ENCODE data around the gene BLCAP. TPM values are rescaled to one million over a fixed set of nuclear protein-coding genes. Genes with fewer than 3 reads are reported as not detected.

BLCAP gene
- total RNA-seq, 1 donor from 2014 or later, result 44.2 TPM

DNA sequence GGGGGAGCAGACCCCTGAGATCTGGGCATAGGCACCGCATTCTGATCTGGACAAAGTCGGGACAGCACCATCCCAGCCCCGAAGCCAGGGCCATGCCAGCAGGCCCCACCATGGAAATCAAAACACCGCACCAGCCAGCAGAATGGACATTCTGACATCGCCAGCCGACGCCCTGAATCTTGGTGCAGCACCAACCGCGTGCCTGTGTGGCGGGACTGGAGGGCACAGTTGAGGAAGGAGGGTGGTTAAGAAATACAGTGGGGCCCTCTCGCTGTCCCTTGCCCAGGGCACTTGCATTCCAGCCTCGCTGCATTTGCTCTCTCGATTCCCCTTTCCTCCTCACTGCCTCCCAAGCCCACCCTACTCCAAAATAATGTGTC, 4.7 kb downstream of the BLCAP start:
- Mint-ChIP-seq H3K4me1 (peaks cover 68% of the 10 kb centered on the region), H3K36me3 (ENCODE audit: low read depth) (peaks cover 24% of the 10 kb centered on the region), H3K9me3 (no peaks in the 10 kb centered on the region), H3K4me3 (peak overlapping the region; percentile 94), H3K27me3 (ENCODE audit: low read depth) (peaks cover 16% of the 10 kb centered on the region), H3K27ac (ENCODE audit: unreplicated experiment) (no peak overlapping the region)
- no peak for DNase-seq (ENCODE audit: low read depth, low spot score)
- TF ChIP-seq, protein P1, sequence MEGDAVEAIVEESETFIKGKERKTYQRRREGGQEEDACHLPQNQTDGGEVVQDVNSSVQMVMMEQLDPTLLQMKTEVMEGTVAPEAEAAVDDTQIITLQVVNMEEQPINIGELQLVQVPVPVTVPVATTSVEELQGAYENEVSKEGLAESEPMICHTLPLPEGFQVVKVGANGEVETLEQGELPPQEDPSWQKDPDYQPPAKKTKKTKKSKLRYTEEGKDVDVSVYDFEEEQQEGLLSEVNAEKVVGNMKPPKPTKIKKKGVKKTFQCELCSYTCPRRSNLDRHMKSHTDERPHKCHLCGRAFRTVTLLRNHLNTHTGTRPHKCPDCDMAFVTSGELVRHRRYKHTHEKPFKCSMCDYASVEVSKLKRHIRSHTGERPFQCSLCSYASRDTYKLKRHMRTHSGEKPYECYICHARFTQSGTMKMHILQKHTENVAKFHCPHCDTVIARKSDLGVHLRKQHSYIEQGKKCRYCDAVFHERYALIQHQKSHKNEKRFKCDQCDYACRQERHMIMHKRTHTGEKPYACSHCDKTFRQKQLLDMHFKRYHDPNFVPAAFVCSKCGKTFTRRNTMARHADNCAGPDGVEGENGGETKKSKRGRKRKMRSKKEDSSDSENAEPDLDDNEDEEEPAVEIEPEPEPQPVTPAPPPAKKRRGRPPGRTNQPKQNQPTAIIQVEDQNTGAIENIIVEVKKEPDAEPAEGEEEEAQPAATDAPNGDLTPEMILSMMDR (conservative IDR thresholded peaks at IDR 0.05), result no peak

DNA sequence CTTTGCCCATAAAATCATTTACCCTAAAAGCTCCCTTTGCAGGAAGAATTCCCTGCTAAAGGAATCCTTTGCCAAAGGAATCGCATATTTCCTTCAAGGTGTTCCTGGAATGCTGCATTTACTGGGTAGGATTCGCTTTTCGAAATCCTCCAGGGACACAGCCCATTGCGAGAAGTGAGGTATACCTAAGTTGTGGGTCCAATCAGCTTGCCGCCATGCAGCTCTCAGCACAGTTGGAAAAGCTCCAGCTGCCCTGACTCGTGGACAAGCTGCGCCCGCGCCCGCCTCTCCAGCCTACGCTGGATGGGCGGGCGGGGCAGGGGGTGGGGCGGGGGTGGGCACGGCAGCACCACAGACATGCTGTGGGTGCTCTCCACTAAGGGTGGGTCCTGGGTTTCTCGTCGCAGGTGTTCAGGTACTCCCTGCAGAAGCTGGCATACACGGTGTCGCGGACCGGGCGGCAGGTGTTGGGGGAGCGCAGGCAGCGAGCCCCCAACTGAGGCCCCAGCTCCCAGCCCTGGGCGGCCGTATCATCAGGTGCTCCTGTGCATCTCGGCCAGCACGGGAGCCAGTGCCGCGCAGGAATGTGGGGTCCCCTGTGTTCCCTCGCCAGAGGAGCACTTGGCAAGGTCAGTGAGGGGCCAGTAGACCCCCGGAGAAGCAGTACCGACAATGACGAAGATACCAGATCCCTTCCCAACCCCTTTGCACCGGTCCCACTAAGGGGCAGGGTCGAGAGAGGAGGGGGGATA, 5.2 kb downstream of the BLCAP start:
- H3K4me3 Mint-ChIP-seq, result peak overlapping the region; percentile 94
- TF ChIP-seq, protein P1 (conservative IDR thresholded peaks at IDR 0.05), result no peak
- peaks cover 70% of the 10 kb centered on the region for H3K4me1 Mint-ChIP-seq
- no peaks in the 10 kb centered on the region for H3K9me3 Mint-ChIP-seq
- DNase-seq (ENCODE audit: low read depth, low spot score), result no peak
- peaks cover 28% of the 10 kb centered on the region for H3K36me3 Mint-ChIP-seq (ENCODE audit: low read depth)
- H3K27me3 Mint-ChIP-seq (ENCODE audit: low read depth), result peaks cover 16% of the 10 kb centered on the region
- no peak overlapping the region for H3K27ac Mint-ChIP-seq (ENCODE audit: unreplicated experiment)

DNA sequence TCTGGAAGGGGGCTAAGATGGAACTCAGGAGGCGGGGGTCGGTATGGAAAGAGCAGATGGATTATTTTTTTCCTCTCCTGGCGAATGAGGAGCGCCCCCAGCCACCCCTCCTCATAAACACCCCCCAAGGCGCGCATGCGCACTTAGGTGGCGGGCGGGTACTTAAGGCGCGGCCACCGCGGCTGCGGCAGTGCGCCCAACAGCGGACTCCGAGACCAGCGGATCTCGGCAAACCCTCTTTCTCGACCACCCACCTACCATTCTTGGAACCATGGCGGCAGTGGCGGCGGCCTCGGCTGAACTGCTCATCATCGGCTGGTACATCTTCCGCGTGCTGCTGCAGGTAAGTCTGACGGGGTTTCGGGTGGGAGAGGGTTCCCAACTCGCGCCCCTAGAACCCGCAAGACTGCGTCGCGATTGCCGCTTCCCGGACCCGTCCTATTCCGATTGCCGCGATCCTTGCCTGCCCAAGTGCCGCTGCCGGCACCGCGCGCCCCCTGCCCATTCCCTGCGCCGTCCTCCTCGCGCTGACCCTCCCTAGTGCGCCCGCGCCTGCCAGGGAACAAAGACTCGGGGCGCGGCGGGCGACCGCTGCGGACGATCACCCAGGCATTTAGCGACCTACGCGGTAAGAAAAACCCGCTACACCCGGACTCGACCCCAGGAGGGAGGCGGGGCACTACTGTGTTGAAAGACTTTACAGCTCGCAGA, 6.5 kb downstream of the BLCAP start, which contains the start of gene NNAT:
NNAT (plus strand) TSS at position 190 of the 711 bp plus-strand sequence; CDS start at position 272, 82 bp downstream.
- Mint-ChIP-seq H3K36me3 (ENCODE audit: low read depth) (peaks cover 30% of the 10 kb centered on the region), H3K4me3 (peak within 1 kb of the TSS; percentile 92), H3K27me3 (ENCODE audit: low read depth) (peaks cover 16% of the 10 kb centered on the region), H3K27ac (ENCODE audit: unreplicated experiment) (peak within 1 kb of the TSS; percentile 68), H3K4me1 (peaks cover 72% of the 10 kb centered on the region), H3K9me3 (no peaks in the 10 kb centered on the region)
- DNase-seq (ENCODE audit: low read depth, low spot score), result peak; percentile 61
- TF ChIP-seq, protein P1 (conservative IDR thresholded peaks at IDR 0.05), result no peak

DNA sequence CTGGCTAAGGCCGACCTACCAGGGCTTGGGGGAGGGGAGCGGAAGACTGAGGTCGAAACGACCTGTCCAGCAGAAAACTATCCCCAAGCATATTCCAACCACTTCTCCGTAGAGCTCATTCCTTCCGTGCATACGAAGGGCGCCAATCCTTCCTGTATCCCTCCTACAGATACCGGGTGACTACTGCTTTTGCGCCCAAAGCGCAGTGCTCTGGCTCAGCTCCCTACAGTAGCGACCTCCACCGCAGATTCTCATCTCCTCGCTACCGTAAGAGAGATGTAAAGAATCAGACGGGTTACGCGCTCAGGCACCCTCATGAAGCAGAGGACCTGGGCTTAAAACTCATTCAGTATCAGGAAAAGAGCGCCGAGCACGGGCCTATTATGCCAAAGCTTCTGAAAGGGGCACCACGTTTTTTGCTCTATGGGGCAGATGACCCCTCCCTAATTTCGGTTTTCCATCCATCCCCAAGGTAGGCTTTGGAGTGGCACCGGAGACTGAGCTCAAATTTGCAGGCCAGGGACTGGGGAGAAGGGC, 7.2 kb downstream of the BLCAP start:
- H3K27me3 Mint-ChIP-seq (ENCODE audit: low read depth), result peaks cover 16% of the 10 kb centered on the region
- H3K4me1 Mint-ChIP-seq, result peaks cover 67% of the 10 kb centered on the region
- TF ChIP-seq, protein P1 (conservative IDR thresholded peaks at IDR 0.05), result no peak
- H3K27ac Mint-ChIP-seq (ENCODE audit: unreplicated experiment), result peak overlapping the region; percentile 13
- H3K9me3 Mint-ChIP-seq, result no peaks in the 10 kb centered on the region
- DNase-seq (ENCODE audit: low read depth, low spot score), result no peak
- H3K36me3 Mint-ChIP-seq (ENCODE audit: low read depth), result peaks cover 30% of the 10 kb centered on the region
- H3K4me3 Mint-ChIP-seq, result peak overlapping the region; percentile 92

DNA sequence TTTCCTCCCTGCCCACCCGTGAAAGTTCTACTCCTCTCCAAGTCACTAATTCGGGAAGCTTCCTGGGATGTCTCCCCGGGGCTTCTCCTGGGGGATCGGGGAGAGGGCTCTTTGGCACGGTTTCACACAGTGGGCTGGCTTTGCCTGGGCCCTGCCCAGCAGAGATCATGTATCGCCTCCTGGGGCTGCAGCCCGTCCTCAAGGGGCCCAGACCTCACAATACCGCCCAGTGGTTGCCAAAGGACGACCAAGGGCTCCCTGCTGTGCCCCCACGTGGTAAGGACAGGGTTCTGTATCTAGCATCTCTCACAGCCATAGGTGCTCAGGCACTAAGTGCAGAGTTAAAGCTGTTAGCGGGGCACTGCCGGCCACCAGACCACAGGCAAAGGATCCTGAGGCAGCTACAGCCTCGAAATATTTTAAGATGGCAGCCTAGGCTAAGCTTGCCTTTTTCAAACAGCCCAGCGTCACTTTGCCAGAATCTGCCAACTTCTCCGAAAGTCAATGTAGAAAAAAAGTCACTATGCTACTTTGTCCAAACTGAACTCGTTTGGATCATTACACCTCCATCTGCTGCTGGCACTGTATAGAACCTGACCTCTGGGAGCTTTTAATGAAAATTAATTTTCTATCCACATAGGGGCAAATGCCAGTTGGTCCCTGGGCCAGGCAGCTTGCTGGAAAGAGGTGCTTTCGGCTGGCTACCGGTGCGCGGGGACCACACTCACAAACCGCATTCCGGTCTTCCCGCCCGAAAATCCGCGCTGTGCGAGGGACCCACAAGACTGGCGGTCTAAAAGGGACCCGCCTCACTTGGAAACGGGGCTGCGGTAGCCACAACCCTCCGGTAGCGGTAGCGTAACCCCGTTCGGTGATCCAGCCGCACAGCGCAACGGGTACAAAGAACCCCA, 7.9 kb downstream of the BLCAP start:
- no peak overlapping the region for H3K27ac Mint-ChIP-seq (ENCODE audit: unreplicated experiment)
- peaks cover 16% of the 10 kb centered on the region for H3K27me3 Mint-ChIP-seq (ENCODE audit: low read depth)
- TF ChIP-seq, protein P1 (conservative IDR thresholded peaks at IDR 0.05), result no peak
- peak overlapping the region; percentile 92 for H3K4me3 Mint-ChIP-seq
- no peaks in the 10 kb centered on the region for H3K9me3 Mint-ChIP-seq
- peaks cover 61% of the 10 kb centered on the region for H3K4me1 Mint-ChIP-seq
- H3K36me3 Mint-ChIP-seq (ENCODE audit: low read depth), result peaks cover 30% of the 10 kb centered on the region
- no peak for DNase-seq (ENCODE audit: low read depth, low spot score)
